Neural cell (in vitro differentiated cells): ENCODE measurements around the gene ASPA. TPM values are rescaled to one million over a fixed set of nuclear protein-coding genes. Genes with fewer than 3 reads are reported as not detected.

Experiments used
- H2AFZ ChIP-seq: fragments of 200-600, 300-800 bp; sonication (generic), shearing (Covaris generic); 2 replicates; pipeline ENCODE4 v1.6.0; 2014; ENCODE audit warnings: low read depth, mild to moderate bottlenecking, antibody characterized with exemption, low read length, moderate library complexity
- H3F3A ChIP-seq: fragments of 200-600 bp; shearing (Covaris generic); 2 replicates; pipeline ENCODE4 v1.6.1; 2016; ENCODE audit warnings: mild to moderate bottlenecking, moderate library complexity, mixed read lengths, antibody characterized with exemption, low read length; ENCODE audit not compliant: insufficient read depth, poor library complexity, severe bottlenecking
- H3K27ac ChIP-seq: fragments of 200-600, 300-800 bp; sonication (generic), shearing (Covaris generic); 2 replicates; pipeline ENCODE4 v1.5.1; 2014; ENCODE audit warnings: mild to moderate bottlenecking, low read length, moderate library complexity
- H3K27me3 ChIP-seq: fragments of 300-800, 200-600 bp; sonication (generic), shearing (Covaris generic); 2 replicates; pipeline ENCODE4 v1.6.0; 2014; ENCODE audit warnings: mild to moderate bottlenecking, low read depth, low read length, moderate library complexity; ENCODE audit not compliant: insufficient read depth
- H3K36me3 ChIP-seq: fragments of 300-800, 200-600 bp; sonication (generic), shearing (Covaris generic); 2 replicates; pipeline ENCODE4 v1.5.1; 2014; ENCODE audit warnings: mild to moderate bottlenecking, antibody characterized with exemption, low read length, moderate library complexity; ENCODE audit not compliant: insufficient read depth
- H3K4me2 ChIP-seq: fragments of 300-800, 200-600 bp; sonication (generic), shearing (Covaris generic); 2 replicates; pipeline ENCODE4 v1.6.0; 2014; ENCODE audit warnings: mild to moderate bottlenecking, low read length
- H3K4me3 ChIP-seq: fragments of 300-800, 200-600 bp; sonication (generic), shearing (Covaris generic); 2 replicates; pipeline ENCODE4 v1.5.1; 2014; ENCODE audit warnings: mild to moderate bottlenecking, low read length, moderate library complexity
- H3K79me2 ChIP-seq: fragments of 200-600 bp; shearing (Covaris generic); replicated peaks from 2 replicates; pipeline ENCODE4 v1.6.0; 2014; ENCODE audit warnings: mild to moderate bottlenecking, low read length, moderate library complexity; ENCODE audit not compliant: insufficient read depth
- H3K9ac ChIP-seq: fragments of 300-800, 200-600 bp; sonication (generic), shearing (Covaris generic); 2 replicates; pipeline ENCODE4 v1.6.1; 2016; ENCODE audit warnings: mild to moderate bottlenecking, low read length, mixed read lengths
- H3K9me2 ChIP-seq: fragments of 200-600 bp; shearing (Covaris generic); 2 replicates; pipeline ENCODE4 v1.6.1; 2016; ENCODE audit warnings: mild to moderate bottlenecking, low read length, mixed read lengths; ENCODE audit not compliant: insufficient read depth
- H3K9me3 ChIP-seq: fragments of 200-600, 300-800 bp; sonication (generic), shearing (Covaris generic); 2 replicates; pipeline ENCODE4 v1.6.1; 2016; ENCODE audit warnings: mild to moderate bottlenecking, mixed run types, low read length, moderate library complexity, mixed read lengths
- H4K20me1 ChIP-seq: fragments of 200-600 bp; shearing (Covaris generic); 2 replicates; pipeline ENCODE4 v1.6.1; 2016; ENCODE audit warnings: mild to moderate bottlenecking, mixed run types; ENCODE audit not compliant: insufficient read depth
- EP300 ChIP-seq: fragments of 450-650 bp; conservative IDR thresholded peaks from 2 replicates; pipeline ENCODE4 v1.6.1; 2014; ENCODE audit warnings: antibody characterized with exemption, mild to moderate bottlenecking, moderate library complexity; ENCODE audit not compliant: poor library complexity, severe bottlenecking
- EZH2 ChIP-seq: fragments of 200-600, 300-800 bp; shearing (Covaris generic), sonication (generic); IDR thresholded peaks from 2 replicates; pipeline ENCODE4 v1.6.1; 2014; ENCODE audit warnings: antibody characterized with exemption, low read length, borderline replicate concordance, mild to moderate bottlenecking; ENCODE audit not compliant: insufficient read depth, poor library complexity, severe bottlenecking
- MXI1 ChIP-seq: fragments of 450-650 bp; conservative IDR thresholded peaks from 2 replicates; pipeline ENCODE4 v1.6.1; 2014; ENCODE audit warnings: antibody characterized with exemption, mild to moderate bottlenecking; ENCODE audit not compliant: poor library complexity, severe bottlenecking
- POLR2AphosphoS5 ChIP-seq: IDR thresholded peaks from 2 replicates; pipeline ENCODE4 v1.6.1; 2012
- RAD21 ChIP-seq: fragments of 450-650 bp; conservative IDR thresholded peaks from 2 replicates; pipeline ENCODE4 v1.6.1; 2014; ENCODE audit warnings: antibody characterized with exemption, mild to moderate bottlenecking, moderate library complexity
- REST ChIP-seq: IDR thresholded peaks from 2 replicates; pipeline ENCODE4 v1.6.1; 2012; ENCODE audit warnings: borderline replicate concordance
- SMC3 ChIP-seq: fragments of 450-650 bp; conservative IDR thresholded peaks from 2 replicates; pipeline ENCODE4 v1.6.1; 2014; ENCODE audit warnings: antibody characterized with exemption, mild to moderate bottlenecking, moderate library complexity; ENCODE audit not compliant: poor library complexity
- TAF1 ChIP-seq: IDR thresholded peaks from 2 replicates; pipeline ENCODE4 v1.6.1; 2012; ENCODE audit warnings: low read depth
- polyA plus RNA-seq: library from polyadenylated mRNA; depleted of rRNA; stranded (reverse); fragments of >200 nt; gene quantifications from 2 replicates; pipeline ENCODE4 v1.2.3, GENCODE V29; 2014
- TF ChIP-seq, protein P1 (sequence below): fragments of 450-650 bp; IDR thresholded peaks from 2 replicates; pipeline ENCODE4 v1.5.1; 2014; ENCODE audit warnings: antibody characterized with exemption, mild to moderate bottlenecking, moderate library complexity; ENCODE audit not compliant: poor library complexity, severe bottlenecking

ASPA gene
- polyA plus RNA-seq, 1 donor from 2014 or later = 0.24 TPM

DNA sequence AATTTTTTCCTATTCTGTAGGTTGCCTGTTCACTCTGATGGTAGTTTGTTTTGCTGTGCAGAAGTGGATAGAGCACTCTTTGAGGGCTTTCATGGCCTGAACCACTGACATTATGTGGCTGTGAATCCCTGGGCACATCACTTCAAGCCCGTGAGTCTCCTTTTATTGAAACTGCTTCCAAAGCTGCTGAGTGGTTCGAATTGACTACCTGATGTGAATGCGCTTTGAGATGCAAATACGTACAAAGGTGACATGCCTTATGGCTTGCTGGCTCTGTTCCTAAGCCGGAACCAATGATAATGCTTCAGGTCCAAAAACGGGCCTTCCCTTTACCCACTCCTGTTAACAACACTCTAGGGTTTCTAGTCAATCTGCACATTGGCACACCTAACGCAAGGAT lies 34.3 kb downstream of the ASPA start:
- Histone ChIP-seq H2AFZ (no peak overlapping the region), H3F3A (no peaks in the 10 kb centered on the region), H3K9me2 (no peaks in the 10 kb centered on the region), H3K4me2 (no peak overlapping the region), H3K9me3 (no peaks in the 10 kb centered on the region), H3K9ac (no peak overlapping the region), H3K36me3 (no peaks in the 10 kb centered on the region), H3K79me2 (no peaks in the 10 kb centered on the region), H3K4me3 (no peak overlapping the region), H3K27me3 (no peaks in the 10 kb centered on the region), H4K20me1 (no peaks in the 10 kb centered on the region), H3K27ac (no peak overlapping the region)
- TF ChIP-seq EZH2 (no peak), MXI1 (no peak), EP300 (no peak), REST (no peak), TAF1 (no peak), RAD21 (no peak), SMC3 (no peak), POLR2AphosphoS5 (no peak)
- TF ChIP-seq, protein P1, sequence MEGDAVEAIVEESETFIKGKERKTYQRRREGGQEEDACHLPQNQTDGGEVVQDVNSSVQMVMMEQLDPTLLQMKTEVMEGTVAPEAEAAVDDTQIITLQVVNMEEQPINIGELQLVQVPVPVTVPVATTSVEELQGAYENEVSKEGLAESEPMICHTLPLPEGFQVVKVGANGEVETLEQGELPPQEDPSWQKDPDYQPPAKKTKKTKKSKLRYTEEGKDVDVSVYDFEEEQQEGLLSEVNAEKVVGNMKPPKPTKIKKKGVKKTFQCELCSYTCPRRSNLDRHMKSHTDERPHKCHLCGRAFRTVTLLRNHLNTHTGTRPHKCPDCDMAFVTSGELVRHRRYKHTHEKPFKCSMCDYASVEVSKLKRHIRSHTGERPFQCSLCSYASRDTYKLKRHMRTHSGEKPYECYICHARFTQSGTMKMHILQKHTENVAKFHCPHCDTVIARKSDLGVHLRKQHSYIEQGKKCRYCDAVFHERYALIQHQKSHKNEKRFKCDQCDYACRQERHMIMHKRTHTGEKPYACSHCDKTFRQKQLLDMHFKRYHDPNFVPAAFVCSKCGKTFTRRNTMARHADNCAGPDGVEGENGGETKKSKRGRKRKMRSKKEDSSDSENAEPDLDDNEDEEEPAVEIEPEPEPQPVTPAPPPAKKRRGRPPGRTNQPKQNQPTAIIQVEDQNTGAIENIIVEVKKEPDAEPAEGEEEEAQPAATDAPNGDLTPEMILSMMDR = no peak

- no peaks in the 10 kb centered on the region for H3K27me3 ChIP-seq
- no peak overlapping the region for H3K27ac ChIP-seq
- H3F3A ChIP-seq = no peaks in the 10 kb centered on the region
- no peak overlapping the region for H2AFZ ChIP-seq
- no peaks in the 10 kb centered on the region for H3K9me3 ChIP-seq
- TF ChIP-seq, protein P1 = no peak
- no peak overlapping the region for H3K4me2 ChIP-seq
- H3K4me3 ChIP-seq = no peak overlapping the region
- H3K9me2 ChIP-seq = no peaks in the 10 kb centered on the region
- H4K20me1 ChIP-seq = no peaks in the 10 kb centered on the region
- no peak overlapping the region for H3K9ac ChIP-seq
- H3K36me3 ChIP-seq = no peaks in the 10 kb centered on the region
- no peaks in the 10 kb centered on the region for H3K79me2 ChIP-seq
Observed at GRCh38 chr17:3511852-3512504, 36.2 kb downstream of the ASPA start.
